Measurements from ENCODE around the gene SERPING1.
A peak's percentile ranks its signal among the peaks of the same experiment; 100 is the strongest.

SERPING1 gene

DNA sequence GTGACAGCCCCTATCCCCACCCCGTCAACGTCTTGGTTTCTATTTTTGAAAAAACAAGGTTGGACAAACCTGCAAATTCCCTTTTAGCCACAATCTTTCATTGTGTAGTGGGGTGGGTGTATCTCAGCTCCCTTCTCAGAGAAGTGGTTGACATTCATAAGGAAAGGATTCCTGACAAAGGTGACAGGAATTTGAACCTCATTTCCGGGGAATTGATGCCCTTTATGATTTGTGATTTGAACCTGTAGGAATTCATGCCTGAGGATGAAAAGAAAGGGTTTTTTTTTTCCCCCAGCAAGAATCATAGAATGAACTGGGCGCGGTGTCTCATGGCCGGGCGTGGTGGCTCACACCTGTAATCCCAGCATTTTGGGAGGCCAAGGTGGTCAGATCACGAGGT is 37.8 kb downstream of the SERPING1 start:
- DNase-seq: no peak
- intact Hi-C loops (cut with DNase I): no loop called here

DNA sequence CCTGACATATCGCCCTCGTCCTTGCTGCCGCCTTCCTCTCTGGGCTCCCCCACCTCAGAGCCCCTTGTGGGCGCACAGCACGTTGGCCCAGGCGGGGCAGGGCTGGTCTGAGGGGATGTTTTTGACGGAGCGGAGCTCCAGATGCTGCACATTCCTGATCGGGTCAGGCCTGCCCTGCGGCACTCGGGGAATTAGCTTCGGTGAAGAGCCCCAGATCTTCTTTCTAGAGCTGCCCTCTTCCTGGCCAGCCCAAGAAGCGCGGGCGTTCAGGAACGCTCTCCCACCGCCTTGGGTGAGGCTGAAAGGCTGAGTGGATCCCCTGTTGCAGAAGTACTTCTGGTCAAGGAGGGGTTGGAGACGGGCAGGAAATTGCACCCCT is 40.1 kb downstream of the SERPING1 start:
- peak in 1 of 10 donors; percentile 77 for DNase-seq
- intact Hi-C loops (cut with DNase I): no loop called here

DNA sequence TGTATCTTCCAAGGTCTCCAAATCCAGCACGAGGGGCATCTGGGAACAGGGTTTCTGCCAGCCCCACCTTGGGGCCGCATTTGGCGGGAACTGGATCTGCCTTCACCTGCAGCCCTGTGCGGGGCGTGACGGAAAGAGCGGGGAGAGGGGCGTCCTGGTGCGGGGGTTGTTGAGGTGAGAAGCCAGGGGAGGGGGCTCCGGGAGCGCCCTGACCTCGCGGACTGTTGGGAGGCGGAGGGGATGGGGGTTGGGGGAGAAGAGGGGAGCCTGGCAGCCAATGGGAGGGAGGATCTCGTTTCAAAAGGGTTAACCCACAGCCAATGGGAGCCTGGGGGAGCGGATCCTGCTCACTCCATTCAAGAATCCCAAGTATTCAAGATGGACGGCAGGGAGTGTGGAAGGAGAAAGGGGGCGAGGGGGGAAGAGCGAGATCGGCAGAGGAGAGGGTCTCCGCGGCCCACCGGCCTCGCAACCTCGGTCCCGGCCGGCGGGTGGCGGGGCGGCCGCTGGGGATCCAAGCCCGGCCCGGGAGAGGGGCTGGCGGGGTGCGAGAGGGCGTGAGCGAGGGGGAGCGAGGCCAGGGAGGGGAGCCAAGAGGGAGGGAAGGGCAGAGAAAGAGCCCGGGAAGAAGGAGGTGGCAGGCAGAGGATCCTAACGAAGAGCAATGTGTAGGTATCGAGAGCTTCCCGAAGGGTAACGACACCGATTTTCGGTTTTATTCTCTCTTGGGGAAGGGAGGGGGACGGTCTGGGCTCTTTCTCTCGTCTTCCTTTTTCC is 40.7 kb downstream of the SERPING1 start:
- intact Hi-C loops (cut with DNase I): no loop called here

DNA sequence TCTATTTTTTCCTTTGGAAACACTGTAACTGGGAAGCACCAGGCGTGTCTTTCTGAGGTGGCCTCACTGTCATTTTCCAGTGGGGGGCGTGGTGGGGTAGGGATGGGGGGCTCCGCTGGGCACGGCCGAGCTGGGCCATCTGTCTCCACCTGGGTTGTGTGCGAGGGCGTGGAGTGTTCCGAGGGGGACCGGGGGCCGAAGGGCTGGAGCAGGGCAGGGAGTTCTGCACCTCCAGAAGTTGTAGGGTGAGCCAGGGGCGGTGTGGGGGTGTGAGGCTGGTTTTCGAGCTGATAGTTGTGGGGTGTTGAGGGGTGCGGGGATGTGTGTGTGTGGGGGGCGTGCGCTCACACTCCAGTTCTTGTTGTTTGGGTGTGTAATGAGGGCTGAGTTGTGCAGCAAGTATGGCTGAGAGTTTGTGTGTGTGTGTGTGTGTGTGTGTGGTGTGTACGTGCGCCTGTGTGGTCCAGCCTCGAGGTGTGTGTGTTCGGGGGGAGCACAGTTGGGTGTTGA is 41.4 kb downstream of the SERPING1 start:
- intact Hi-C loops (cut with DNase I): no loop called here
- no peak for DNase-seq

More for the DNA sequence above, 40.7 kb downstream of the SERPING1 start:
- DNase-seq: peak; percentile 40 to 96 (median 74)

DNA sequence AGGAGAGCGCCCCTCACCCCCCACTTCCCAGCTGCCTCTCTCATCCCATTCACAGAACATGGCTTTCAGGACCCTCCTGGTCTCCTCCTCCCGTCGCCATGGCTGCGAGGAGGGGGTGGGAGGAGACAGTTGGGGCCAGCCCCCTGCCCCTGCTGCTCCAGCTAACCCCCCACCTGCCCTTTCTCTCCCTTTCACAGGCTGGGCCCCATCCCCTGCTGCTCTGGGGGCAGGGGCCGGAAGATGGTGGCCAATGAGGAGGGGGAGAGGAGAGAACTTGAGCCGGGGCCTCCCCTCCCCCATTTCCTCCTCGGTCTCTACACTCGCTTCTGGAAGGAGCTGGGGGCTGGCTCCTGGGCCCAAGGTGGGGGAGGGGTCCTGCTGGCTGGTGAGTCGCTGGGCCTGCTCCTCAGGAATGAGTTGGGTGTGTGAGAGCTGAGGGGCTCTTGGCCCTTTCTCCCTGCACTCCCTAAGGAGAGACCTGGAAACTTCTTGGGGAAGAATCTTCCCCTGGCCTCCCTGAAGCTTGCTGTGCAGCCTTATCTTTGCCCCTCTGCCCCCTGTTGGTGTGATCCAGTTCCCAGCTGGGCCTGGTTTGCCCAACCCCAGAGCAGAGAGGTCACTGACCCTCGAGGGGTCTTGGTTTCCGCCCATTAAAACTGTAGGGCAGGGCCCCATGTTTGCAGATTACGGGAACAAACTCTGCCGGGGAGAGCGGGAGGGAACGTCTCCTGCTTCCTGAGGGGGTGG is 42.0 kb downstream of the SERPING1 start:
- no peak for DNase-seq
- intact Hi-C loops (cut with DNase I): loop anchor here (5.0 kb wide), 1 partner anchor 182 kb away; no protein-coding TSS in a partner anchor

DNA sequence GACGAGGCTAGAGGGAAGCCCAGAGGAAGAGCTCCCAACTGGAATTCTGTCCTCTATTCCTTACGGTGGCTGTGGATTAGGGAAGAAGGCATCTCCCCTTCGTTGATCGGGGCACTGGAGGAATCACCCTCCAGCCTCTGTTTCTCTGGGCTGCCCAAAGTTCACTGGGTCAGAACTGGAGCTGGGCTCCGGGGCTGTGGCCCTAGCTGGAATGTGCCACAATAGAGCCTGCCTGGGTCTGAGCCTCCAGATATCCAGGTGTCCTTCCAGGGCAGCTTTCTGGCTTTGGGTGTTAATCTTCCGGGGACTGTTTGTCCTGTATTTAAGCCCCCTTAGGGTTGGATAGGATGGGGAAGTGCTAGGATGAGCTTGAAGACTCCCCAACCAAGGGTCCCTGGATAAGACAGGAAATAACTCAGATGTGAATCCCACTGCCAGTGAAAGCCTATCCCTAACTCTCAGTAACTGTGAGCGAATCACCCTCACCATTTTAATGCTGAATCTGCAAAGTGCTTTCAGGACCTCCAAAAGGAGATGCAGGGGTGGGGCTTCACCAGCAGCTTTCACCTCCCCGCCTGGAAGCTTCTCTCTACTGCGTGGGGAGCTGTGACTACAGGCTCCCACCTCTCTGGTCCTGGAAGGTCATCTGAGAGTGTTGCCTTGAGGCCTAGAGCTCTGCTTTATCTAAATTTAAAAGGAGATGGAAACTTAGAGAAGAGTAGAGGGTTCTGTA is 42.7 kb downstream of the SERPING1 start:
- no peak for DNase-seq
- intact Hi-C loops (cut with DNase I): loop anchor here (5.0 kb wide), 1 partner anchor 183 kb away; no protein-coding TSS in a partner anchor

DNA sequence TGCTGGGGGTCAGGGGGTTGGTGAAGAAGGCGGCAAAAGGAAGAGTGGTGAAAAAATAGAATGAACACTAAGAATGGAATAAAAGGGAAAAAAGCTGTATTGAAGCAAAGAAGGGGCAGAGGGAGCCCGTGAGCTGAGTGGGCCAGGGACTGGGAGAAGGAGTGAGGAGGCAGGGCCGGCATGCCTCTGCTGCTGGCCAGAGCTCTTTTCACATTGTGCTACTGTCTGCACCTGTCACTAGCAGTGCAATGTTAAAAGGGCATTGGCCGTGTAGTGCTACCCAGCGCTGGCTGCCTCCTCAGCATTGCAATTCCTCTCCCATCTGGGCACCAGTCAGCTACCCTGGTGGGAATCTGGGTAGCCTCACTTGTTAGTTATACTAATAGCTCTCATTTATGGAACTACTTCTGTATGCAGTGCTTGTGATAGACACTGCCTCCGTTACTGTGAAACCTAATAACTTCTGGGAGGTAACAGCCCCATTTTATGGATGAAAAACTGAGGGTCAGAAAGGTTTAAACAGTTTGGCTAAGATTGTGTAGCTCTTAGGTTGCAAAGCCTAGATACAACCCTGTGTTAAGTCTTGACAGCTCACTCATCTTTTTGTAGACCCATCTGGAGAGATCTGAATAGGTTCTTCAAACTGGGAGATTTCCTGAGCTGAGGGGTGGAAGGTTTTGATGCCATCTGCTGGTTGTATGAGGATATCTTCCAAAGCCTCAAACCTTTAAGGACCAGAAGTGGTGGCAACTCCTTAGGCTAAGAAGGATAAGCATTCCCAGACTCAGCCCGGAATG is 43.7 kb downstream of the SERPING1 start:
- intact Hi-C loops (cut with DNase I): loop anchor here (5.0 kb wide), 1 partner anchor 184 kb away; no protein-coding TSS in a partner anchor
- peak in 7 of 10 donors; percentile 40 to 91 (median 66) for DNase-seq

DNA sequence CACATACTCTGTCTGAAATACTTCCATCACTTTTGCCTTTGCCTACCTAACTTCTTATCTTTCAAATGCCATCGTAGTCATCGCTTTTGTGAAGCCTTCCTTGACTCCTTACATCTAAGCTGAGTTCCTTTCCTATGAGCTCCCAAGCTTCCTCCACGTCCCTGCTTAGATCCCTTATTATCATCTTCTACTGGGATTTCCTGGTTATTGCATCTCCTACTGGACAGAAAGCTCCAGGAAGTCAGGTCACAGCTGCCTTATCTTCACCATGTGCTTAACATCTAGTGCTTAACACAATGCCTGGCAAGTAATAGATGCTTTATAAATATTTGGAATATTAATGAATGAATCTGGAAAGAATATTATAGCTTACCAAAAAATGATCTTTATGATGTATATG is 46.3 kb downstream of the SERPING1 start:
- no peak for DNase-seq
- intact Hi-C loops (cut with DNase I): loop anchor here (1.0 to 5.0 kb wide), 3 partner anchors 76 to 297 kb away; no protein-coding TSS in a partner anchor

DNA sequence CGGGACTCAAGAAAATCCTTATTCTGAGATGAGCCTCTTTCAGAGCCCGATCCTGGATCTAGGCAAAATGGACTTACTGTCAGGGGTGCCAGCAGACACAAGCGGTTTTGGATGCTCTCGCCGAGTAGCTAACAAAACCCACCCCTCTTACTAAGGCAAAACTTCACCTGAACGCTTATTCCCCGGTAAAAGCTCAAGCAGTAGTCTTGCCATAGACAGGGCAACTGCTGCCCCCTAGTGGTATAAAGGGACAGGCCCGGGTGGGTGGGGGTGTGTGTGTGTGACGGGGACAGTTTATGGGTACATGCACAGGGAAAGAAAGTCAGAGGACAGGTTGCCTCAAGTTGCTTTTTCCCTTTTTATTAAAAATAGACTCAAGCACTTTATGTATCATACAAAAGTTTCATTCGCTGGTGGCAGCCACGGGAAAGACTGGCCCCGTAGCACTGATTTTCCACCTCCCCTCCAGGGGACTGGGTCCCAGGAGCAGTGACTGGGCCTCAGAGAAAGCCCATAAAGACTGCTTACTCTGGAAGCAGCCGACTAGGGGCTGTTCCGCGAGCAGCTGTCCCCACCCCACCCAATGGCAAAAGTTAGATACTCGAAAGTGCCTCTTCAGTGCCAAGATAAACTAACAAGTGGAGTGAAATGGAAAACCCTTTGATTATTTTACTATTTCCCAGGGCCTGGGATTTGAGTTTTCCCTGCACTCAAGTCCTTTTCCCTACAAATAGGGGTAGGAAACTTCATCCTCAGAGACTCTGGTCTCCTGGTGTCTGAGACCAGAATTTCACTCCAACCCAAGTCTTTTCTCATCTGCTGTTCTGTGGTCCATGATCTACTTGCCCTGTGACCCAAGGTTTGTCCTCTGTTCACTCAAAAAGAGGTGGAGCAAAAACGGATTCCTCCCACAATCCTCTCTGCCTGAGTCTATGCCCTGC is 47.5 kb downstream of the SERPING1 start:
- intact Hi-C loops (cut with DNase I): loop anchor here (1.0 to 5.0 kb wide), 2 partner anchors 77 to 188 kb away; no protein-coding TSS in a partner anchor
- peak; percentile 63 to 97 (median 85) for DNase-seq

DNA sequence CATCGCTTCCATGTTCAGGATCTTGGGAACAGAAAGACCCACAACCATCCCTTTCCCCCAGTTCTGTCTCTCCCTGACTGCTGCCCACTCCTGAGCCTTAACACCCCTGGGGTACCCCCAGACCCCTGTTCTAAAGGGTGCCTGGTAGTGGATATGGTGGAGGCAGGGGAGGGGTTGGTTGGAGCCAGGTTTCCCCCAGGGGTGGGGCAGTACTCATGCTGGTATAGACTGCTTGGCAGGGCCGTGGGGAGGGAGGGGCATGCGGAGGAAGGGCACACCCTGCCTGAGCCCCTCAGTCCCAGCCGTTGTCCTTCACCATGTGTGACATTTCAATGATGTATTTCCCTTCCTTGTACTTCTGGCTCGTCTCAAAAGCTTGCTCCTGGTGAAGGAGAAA is 48.2 kb downstream of the SERPING1 start:
- DNase-seq: no peak
- intact Hi-C loops (cut with DNase I): no loop called here

DNA sequence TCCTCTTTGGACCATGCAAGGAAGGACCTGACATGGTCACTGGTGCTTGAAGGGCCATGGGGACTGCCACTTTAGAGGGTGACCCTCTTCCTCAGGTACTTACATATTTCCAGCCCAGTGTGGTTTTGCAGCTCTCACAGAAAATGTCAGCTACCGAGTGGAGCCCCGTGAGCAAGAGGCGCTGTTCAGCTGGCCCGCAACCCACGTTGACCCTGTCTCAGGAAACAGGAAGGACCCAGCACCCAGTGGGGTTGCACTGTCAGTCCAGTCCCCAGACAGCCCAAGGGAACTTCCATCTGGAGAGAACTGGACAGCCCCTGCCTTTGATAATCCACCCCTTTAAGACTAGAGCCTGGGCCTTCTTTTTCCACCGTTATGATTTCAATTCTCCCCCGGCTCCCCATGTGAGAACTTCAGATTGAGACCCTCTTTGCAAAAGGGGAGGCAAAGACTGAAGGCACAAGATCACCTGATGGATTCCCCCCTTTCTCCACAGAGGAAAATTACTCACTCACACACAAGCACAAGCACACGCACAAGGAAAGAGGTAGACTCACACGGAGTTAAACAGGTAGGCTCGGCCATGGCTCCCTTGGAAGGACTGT is 48.8 kb downstream of the SERPING1 start:
- intact Hi-C loops (cut with DNase I): no loop called here
- no peak for DNase-seq

DNA sequence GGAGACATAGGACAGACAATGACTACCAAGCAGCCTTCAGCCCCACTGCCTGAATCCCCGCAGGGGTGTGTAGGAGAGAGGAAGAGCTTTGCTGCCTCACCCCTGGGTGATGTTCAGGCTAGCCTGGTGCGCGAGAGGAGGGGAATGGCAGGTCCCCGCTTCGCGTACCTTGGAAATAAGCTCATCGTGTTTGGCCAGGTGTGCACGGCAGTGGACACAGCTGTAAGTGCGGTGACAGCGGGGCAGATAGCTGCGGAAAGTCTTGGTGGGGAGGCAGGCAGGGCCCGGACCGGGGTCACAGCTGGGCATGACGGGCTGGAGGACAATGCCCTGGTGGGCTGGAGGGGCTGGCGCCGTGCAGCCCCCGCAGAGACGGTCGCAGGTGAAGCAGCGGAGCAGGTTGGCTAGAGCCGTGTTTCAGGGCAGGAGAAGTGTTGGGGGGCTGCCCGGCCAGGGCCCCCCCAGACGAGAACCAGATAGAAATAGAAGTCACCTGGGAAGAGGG is 49.4 kb downstream of the SERPING1 start:
- intact Hi-C loops (cut with DNase I): no loop called here
- DNase-seq: peak in 1 of 10 donors; percentile 86

DNA sequence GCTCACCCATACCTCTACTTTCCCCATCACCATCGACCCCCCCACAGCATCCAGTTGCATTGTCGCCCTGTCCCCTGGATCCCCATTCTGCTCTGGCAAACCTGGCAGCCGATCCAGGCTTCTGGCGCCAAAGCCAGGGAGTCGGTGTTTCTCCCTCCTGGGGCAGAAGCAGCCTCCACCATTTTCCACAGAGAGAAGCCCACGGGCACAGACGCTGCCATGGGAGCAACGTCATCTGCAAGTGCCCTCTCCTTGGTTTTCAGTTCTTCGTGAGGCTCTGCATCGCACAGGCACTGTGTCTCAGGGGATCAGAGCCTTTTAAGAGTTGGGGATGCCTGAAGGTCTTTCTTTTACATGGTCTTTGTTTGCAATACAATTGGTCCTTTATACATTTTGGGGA is 49.9 kb downstream of the SERPING1 start:
- DNase-seq: peak in 1 of 10 donors; percentile 87
- intact Hi-C loops (cut with DNase I): no loop called here

DNA sequence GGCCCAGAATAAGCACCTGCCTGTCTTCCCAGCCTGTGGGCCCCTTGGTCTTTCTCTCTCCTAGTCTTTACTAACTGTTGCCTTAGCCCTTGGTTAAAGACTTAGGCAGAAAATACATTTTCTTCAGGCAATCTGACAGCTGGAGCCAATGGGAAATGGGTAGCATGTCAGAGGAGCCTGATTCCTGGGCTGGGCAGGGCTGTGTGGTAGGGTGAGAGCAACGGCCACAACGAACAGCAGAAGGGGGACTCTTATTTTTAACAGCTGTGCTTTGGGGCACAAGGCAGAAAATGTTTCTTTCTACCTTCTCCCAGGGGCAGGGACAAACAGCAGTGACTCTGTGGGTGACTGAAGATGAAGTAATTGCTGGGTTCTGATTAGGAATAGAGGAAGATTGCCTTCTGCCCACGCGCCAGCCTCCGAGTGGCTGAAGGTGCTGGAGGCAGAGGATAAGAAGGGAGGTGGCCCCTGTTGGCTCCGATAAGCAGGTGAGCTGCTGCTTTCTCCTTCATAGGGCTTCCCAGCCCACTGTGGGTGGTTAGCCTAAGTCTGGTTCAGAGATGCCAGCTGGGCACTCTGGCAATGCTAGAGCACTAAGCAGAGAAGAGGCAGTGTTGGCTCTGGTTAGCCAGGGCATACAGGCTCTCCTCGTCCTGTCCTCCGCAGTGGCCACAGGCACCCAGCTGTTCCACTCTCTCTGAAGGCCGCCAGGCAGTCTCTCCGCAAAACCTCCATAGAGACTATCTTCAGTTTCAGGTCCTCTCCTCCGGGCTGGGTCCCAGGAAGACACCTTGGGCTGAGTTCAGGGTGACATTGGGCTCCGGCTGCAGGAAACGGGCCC is 50.7 kb downstream of the SERPING1 start:
- peak in 8 of 10 donors; percentile 46 to 92 (median 72) for DNase-seq
- intact Hi-C loops (cut with DNase I): no loop called here

DNA sequence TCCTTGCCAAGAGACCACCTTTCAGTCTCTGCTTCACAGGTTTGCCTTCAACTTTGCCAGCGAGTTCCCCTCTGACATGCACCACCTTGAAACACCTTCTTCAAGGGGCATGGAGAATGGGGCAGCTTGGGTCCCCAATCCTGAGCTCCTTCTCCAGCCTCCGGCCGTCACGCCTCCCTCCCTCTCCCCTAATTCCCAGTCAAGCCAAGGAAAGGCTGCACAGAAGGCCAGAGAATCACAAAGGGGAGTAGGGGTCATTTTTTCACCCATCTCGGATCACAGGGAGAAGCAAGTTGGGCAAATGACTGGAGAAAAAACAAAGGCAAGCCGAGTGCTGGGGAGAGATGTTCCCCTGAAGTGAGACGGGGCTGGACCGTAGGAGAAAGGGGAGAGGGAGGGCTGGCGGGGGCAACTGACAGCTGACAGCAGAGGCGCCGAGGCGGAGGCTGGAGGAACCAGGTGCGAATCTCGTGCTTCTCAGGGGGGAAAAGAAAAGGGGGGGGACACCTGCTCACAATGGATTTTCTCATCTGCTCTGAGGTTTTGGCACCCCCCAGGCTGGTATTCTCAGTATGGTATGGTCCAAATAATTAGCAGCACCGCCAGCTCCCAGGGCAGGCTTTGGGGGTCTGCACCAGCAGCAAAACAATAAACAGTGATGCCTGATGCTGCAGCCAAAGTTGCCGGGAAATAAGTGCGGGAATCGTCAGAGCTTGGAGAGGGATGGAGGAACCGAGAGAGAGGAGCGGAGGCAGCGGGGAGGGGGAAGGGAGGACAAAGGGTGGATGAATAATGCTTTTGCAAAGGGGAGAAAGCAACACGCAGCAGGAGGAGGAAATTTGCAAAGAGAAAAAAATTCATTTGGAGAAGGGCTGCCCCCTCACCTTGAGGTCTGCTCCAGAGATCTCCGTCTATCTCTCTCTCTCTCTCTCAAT is 51.6 kb downstream of the SERPING1 start:
- peak in 6 of 10 donors; percentile 45 to 90 (median 52) for DNase-seq
- intact Hi-C loops (cut with DNase I): no loop called here

Data from posterior cingulate gyrus (tissue), 11 donors.